Calu3 (cell line): ENCODE data around the gene SRSF8. TPM values are rescaled to one million over a fixed set of nuclear protein-coding genes. Genes with fewer than 3 reads are reported as not detected.

Experiments
- BruUV-seq: library from RNA; stranded (reverse); fragments of 400-500 nt; replicated peaks from 2 replicates; lab custom pipeline; 2021; lab: Mats Ljungman, UMichigan
- CTCF ChIA-PET: fragments of 300-600 bp; sonication (Branson Sonifier 250); formaldehyde crosslinking; loops from one replicate; lab custom pipeline; 2022; ENCODE audit warnings: antibody characterized with exemption; lab: Charles Lee
- DNase-seq: peaks from one replicate; pipeline ENCODE4 v3.0.0; 2022
- H3K27ac Mint-ChIP-seq: one replicate; pipeline ENCODE4 v1.8.0; 2022; ENCODE audit warnings: mixed read lengths; ENCODE audit not compliant: unreplicated experiment
- H3K27me3 Mint-ChIP-seq: one replicate; pipeline ENCODE4 v1.8.0; 2022; ENCODE audit warnings: mixed read lengths; ENCODE audit not compliant: unreplicated experiment
- H3K36me3 Mint-ChIP-seq: one replicate; pipeline ENCODE4 v1.8.0; 2022; ENCODE audit warnings: mild to moderate bottlenecking, moderate library complexity, mixed read lengths; ENCODE audit not compliant: insufficient read depth, unreplicated experiment
- H3K4me1 Mint-ChIP-seq: one replicate; pipeline ENCODE4 v1.8.0; 2022; ENCODE audit warnings: mild to moderate bottlenecking, low read depth, mixed read lengths; ENCODE audit not compliant: unreplicated experiment
- H3K4me3 Mint-ChIP-seq: one replicate; pipeline ENCODE4 v1.8.0; 2022; ENCODE audit warnings: mild to moderate bottlenecking, low read depth, moderate library complexity, mixed read lengths; ENCODE audit not compliant: unreplicated experiment
- H3K9me3 Mint-ChIP-seq: one replicate; pipeline ENCODE4 v1.8.0; 2022; ENCODE audit warnings: low read depth, mixed read lengths; ENCODE audit not compliant: unreplicated experiment
- intact Hi-C: fragments of 100-400 bp; cut with micrococcal nuclease; formaldehyde crosslinking; loops from one replicate; pipeline ENCODE4 v1.10.0; 2022; ENCODE audit not compliant: unreplicated experiment
- total RNA-seq: library from RNA; stranded (reverse); gene quantifications from 2 replicates; pipeline ENCODE4 v1.2.3, GENCODE V29; 2022
- TF ChIP-seq, protein P1 (sequence below): fragments of 200-600 bp; IDR thresholded peaks from one replicate; pipeline ENCODE4 v1.8.0; 2022; ENCODE audit warnings: antibody characterized with exemption; ENCODE audit not compliant: unreplicated experiment

SRSF8 gene
- total RNA-seq, 1 experiment from 2014 or later = 27.8 TPM

DNA sequence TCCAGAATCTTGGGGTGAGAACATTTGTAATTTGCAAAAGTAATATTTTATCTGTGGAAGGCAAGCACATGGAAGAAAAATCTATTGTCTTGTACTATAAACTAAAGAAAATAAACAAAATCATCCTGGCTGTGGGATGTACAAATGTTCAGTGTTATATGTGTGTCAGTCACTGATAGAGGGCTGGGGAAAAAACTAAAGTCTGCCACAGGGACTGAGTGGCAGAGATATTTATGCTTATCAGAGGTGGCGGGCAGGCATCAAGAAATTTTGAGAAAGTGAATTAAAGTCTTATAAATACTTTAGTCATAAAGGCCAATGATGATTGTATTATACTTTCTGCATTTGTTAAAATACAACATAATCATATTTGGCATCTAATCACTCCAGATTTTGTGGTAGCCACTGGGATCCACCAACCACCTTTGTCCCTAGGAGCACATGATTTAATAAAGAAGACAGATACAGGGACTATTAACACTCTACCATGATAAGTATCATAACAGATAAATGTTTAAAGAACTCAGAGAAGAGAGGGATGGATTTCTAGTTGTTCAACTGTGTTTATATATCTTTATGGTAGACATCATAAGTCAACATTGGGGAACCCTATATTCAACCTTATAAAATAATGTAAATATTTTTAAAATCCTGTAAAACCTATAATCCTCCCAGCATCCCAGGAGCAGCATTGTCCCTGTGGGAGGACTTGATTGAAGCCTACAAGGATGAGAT, 20.3 kb downstream of the SRSF8 start:
- Mint-ChIP-seq H3K27me3 (no peaks in the 10 kb centered on the region), H3K9me3 (no peaks in the 10 kb centered on the region), H3K4me1 (peaks cover 47% of the 10 kb centered on the region), H3K4me3 (no peak overlapping the region), H3K27ac (no peak overlapping the region), H3K36me3 (peaks cover 27% of the 10 kb centered on the region)
- CTCF ChIA-PET = no interaction called here
- no TSS peak for BruUV-seq
- intact Hi-C loops = no loop called here
- DNase-seq = no peak
- TF ChIP-seq, protein P1, sequence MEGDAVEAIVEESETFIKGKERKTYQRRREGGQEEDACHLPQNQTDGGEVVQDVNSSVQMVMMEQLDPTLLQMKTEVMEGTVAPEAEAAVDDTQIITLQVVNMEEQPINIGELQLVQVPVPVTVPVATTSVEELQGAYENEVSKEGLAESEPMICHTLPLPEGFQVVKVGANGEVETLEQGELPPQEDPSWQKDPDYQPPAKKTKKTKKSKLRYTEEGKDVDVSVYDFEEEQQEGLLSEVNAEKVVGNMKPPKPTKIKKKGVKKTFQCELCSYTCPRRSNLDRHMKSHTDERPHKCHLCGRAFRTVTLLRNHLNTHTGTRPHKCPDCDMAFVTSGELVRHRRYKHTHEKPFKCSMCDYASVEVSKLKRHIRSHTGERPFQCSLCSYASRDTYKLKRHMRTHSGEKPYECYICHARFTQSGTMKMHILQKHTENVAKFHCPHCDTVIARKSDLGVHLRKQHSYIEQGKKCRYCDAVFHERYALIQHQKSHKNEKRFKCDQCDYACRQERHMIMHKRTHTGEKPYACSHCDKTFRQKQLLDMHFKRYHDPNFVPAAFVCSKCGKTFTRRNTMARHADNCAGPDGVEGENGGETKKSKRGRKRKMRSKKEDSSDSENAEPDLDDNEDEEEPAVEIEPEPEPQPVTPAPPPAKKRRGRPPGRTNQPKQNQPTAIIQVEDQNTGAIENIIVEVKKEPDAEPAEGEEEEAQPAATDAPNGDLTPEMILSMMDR = no peak

GRCh38 chr11:95088946-95089619, 22.4 kb downstream of the SRSF8 start:
- Mint-ChIP-seq H3K27me3 (no peaks in the 10 kb centered on the region), H3K4me1 (peaks cover 64% of the 10 kb centered on the region), H3K36me3 (peaks cover 27% of the 10 kb centered on the region), H3K9me3 (no peaks in the 10 kb centered on the region), H3K4me3 (peak overlapping the region; percentile 93), H3K27ac (peak overlapping the region; percentile 82)
- intact Hi-C loops = no loop called here
- CTCF ChIA-PET = interaction anchor here (2.1 to 2.4 kb wide), 2 partner anchors 13 to 21 kb away, joined by 9 to 11 read pairs; partner anchors contain the start of gene SRSF8
- TSS peak; percentile 86 for BruUV-seq
- DNase-seq = peak; percentile 41
- TF ChIP-seq, protein P1 = no peak

DNA sequence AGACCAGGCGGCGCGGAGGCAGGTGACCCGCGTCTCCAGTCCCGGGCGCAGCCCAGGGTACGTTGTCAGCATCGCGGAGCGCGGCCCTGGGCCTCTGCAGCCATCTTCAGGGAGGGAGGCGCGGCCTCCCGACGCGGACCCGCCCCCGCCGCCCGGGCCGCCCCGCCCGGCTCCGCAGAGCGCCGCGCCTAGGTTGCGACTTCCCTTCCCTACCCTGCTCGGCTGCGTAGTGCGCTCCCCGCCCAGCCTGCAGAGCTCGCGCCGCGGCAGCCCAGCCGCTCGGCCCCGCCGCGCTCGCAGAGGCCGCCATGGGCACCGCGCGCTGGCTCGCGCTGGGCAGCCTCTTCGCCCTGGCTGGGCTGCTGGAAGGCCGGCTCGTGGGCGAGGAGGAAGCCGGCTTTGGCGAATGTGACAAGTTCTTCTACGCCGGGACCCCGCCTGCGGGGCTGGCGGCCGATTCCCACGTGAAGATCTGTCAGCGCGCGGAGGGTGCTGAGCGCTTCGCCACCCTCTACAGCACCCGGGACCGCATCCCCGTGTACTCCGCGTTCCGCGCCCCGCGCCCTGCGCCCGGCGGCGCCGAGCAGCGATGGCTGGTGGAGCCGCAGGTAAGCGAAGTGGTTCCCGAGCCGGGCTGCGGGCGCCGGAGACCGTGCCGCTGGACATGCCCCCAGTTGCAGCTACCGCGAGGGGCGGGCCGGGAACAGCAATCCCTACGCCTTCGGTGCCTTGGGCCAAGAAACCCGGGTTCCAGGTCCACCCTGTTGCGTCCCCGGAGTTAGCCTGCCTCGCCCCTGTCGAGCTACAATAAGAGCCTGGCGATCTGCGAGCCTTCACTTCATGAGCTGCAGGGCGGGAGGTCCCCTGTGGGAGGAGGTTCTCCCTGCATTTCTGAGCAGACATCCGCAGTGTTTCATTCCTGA, 23.2 kb downstream of the SRSF8 start, which contains the start of gene ENDOD1:
ENDOD1 (plus strand) TSS at position 227 of the 923 bp plus-strand sequence; CDS start at position 309, 82 bp downstream.
- CTCF ChIA-PET = interaction anchor here (0.7 to 2.4 kb wide), 4 partner anchors 13 to 644 kb away, joined by 3 to 11 read pairs (median 8); partner anchors contain the start of gene SRSF8
- peaks cover 58% of the 10 kb centered on the region for H3K4me1 Mint-ChIP-seq
- TF ChIP-seq, protein P1 = no peak
- peak; percentile 81 for DNase-seq
- BruUV-seq = no TSS peak
- no peaks in the 10 kb centered on the region for H3K9me3 Mint-ChIP-seq
- no peaks in the 10 kb centered on the region for H3K27me3 Mint-ChIP-seq
- H3K36me3 Mint-ChIP-seq = peaks cover 27% of the 10 kb centered on the region
- H3K27ac Mint-ChIP-seq = peak within 1 kb of the TSS; percentile 82
- peak within 1 kb of the TSS; percentile 93 for H3K4me3 Mint-ChIP-seq
- intact Hi-C loops = loop anchor here (2.0 kb wide), 1 partner anchor 21 kb away; no protein-coding TSS in a partner anchor
